Camera-type eye (tissue), 1 donor: ENCODE data around the gene PPM1E. TPM values are rescaled to one million over a fixed set of nuclear protein-coding genes. Genes with fewer than 3 reads are reported as not detected.

Experiments
- total RNA-seq: library from RNA; depleted of rRNA; stranded (reverse); fragments of >200 nt; gene quantifications from one replicate; pipeline ENCODE4 v1.2.3, GENCODE V29; 2014

Gene PPM1E
- 32.9 TPM for total RNA-seq

GRCh38 chr17:58755577-58756245 is at the start of gene PPM1E:
PPM1E (plus strand) TSS chr17:58755854.

Other genes with a start within 250 kb of the PPM1E start
- gene MTMR4, start 241.2 kb upstream of the PPM1E start, total RNA-seq, result 92.3 TPM
- 0.71 TPM for gene TEX14, start 63.8 kb upstream of the PPM1E start, total RNA-seq
- gene RAD51C, start 63.3 kb upstream of the PPM1E start, total RNA-seq, result 31.7 TPM